ENCODE measurements around the gene DEFB119.

DEFB119 gene

DNA sequence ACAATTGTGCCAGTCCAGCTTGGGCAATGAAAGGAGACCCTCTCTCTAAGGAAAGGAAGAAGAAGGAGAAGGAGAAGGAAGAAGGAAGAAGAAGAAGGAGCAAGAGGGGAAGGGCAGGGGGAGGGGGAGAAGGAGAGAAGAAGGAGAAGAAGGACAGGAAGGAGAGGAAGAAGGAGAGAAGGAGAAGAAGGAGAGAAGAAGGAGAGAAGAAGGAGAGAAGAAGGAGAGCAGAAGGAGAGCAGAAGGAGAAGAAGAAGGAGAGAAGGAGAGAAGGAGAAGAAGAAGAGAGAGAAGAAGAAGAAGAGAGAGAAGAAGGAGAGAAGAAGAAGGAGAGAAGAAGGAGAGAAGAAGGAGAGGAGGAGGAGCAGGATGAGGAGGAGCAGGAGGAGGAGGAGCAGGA is 59.5 kb downstream of the DEFB119 start:
- TF ChIP-seq, protein P1, sequence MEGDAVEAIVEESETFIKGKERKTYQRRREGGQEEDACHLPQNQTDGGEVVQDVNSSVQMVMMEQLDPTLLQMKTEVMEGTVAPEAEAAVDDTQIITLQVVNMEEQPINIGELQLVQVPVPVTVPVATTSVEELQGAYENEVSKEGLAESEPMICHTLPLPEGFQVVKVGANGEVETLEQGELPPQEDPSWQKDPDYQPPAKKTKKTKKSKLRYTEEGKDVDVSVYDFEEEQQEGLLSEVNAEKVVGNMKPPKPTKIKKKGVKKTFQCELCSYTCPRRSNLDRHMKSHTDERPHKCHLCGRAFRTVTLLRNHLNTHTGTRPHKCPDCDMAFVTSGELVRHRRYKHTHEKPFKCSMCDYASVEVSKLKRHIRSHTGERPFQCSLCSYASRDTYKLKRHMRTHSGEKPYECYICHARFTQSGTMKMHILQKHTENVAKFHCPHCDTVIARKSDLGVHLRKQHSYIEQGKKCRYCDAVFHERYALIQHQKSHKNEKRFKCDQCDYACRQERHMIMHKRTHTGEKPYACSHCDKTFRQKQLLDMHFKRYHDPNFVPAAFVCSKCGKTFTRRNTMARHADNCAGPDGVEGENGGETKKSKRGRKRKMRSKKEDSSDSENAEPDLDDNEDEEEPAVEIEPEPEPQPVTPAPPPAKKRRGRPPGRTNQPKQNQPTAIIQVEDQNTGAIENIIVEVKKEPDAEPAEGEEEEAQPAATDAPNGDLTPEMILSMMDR (IDR thresholded peaks at IDR 0.05; ENCODE audit: unreplicated experiment in 3 of 3), result no peak
- H3K36me3 Mint-ChIP-seq (ENCODE audit: low read depth), result peaks cover 5% of the 10 kb centered on the region
- H3K4me1 Mint-ChIP-seq, result no peaks in the 10 kb centered on the region
- H3K4me3 Mint-ChIP-seq, result no peak overlapping the region
- H3K9me3 Mint-ChIP-seq, result peaks cover 26% of the 10 kb centered on the region
- no peaks in the 10 kb centered on the region for H3K27me3 Mint-ChIP-seq (ENCODE audit: low read depth)
- no peak overlapping the region for H3K27ac Mint-ChIP-seq

Data from nephron (organoid).